DMS79 treated with DMSO at 0.1 percent for 48 hours (cell line): ENCODE data around the gene IL17C.

Experiments
- DNase-seq: peaks from one replicate; lab custom pipeline; 2025; lab: John Stamatoyannopoulos, UW

Gene IL17C

GRCh38 chr16:88645455-88645854 is 7.1 kb downstream of the IL17C start:
- no peak for DNase-seq

DNA sequence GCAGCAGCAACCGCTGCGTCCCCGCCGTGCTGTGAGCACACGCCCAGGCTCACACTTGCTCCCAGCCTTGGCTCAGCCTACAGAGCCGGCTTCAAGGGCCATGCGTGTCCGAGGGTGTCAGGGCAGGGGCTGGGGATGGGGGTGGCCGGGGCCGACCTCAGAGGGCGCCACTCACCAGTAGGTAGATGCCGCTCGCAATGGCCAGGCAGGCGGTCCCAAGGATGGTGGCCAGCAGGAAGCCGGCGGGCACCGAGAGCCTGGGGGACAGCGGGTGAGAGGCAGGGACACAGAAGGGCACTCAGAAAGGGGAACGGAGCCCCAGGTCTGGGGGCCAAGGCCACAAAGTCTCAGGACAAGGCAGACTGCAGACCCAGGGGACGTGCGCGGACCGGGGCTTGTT is 7.6 kb downstream of the IL17C start:
- DNase-seq, result no peak

GRCh38 chr16:88646345-88647034 is 8.1 kb downstream of the IL17C start:
- no peak for DNase-seq

DNA sequence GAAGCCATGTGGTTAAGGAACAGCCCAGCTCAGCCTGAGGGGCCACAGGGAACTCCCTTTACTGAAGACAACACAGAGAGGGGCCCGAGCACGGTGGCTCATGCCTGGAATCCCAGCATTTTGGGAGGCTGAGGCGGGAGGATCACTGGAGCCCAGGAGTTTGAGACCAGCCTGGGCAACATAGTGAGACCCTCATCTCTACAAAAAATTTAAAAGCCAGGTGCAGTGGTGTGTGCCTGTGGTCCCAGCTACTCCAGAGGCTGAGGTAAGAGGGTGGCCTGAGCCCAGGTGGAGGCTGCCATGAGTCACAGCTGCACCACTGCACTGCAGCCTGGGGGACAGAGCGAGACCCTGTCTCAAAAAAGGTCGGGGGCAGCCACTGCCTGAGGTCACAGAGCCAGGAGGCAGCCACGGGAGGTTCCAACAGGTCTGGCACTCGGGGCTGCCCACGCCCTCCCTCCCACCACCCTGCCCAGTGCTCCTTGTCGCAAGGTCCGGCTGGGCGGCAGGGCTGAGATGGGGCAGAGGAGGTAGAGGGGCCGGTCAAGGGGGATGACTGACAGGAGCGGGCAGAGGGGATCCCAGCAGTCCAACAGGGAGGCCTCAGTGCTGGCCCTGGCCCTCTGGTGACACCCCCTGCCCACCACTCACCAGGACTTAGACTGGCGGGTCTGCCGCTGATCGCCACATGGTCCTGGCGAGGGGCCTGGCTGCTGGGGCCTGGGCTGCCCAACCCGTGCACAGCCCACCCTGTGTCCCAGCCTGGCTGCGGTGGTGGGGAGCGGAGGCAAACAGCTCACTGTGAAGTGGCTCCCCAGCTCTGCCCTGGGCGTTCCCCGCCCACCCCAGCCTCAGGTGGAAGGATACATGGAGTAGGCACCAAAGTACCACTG is 9.1 kb downstream of the IL17C start:
- no peak for DNase-seq

DNA sequence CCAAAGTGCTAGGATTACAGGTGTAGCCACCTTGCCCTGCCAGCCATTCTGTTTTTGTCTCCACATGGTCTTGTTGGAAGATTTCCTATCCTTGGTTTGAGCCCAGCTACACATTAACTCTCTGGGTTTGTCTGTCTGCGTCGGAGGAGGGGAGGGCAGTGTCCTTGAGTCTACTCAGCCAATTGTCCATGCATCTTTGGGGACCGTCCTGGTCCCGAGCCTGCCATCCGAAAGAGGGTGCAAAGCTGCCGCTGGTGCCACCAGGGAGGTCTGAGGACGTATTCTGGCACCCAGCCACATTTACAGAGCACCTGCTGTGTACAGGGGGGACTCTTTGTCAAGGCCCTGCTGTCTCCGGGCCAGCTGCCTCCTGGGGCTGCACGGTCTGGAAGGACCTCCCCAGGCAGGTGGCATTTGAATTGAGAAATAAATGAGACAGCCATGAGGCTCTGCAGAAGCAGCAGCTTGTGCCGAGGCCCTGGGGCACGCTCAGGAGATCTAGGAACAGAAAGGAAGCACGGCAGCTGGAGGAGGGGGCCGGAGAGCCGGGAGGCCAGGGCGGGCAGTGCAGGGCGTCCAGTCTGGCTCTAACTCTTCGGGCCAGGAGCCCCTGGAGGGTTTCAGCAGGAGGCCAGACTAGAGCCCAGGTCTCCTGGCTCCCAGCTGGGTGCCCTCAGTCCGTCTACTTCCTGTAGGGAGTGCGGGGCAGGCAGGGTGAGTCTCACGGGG is 11.0 kb downstream of the IL17C start:
- DNase-seq, result no peak

DNA sequence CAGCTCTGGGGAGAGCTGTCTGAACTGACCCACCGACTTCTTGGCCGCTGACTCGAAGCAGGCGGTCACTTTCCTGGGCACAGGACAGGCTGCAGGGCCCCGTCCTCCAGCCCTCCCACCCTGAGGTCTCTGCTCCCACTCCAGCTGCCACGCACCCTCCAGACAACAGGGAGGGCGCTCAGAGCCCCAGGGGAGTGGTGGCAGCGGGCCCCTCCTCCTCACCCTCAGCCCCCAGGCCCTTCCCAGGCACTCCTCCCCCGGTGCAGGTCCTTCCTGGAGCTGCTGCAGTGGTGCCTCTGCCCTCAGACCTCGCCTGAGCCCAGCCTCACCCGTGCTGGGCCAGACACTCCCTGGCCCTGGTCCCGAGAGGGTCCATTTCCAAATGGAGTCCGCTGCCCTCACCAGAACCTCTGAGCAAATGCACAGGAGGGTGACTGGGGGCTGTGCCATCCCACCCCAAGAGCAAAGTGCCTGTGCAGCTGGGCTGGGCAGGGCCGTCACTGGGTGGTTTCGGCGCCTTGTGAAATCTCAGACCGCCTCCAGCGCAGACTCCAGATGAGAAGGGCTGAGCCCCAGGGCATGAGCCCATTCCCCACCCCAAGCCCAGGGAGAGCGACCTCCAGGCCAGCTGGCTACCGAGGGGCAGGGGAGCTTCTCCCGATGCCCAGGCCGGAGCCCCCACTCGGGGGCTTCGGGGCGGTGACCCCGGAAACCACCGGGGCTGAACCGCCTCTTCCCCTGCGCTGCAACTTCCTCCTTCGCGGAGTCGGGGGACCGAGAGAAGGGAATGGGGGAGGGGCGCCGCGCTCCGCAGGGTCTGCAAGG is 11.8 kb downstream of the IL17C start:
- no peak for DNase-seq

- DNase-seq, result peak; percentile 13
These were observed 12.4 kb downstream of the IL17C start, which contains the start of gene CYBA for GRCh38 chr16:88650749-88651275. TSS of gene CYBA (minus strand) at chr16:88651053. CDS start at chr16:88651013, 40 bp downstream.

DNA sequence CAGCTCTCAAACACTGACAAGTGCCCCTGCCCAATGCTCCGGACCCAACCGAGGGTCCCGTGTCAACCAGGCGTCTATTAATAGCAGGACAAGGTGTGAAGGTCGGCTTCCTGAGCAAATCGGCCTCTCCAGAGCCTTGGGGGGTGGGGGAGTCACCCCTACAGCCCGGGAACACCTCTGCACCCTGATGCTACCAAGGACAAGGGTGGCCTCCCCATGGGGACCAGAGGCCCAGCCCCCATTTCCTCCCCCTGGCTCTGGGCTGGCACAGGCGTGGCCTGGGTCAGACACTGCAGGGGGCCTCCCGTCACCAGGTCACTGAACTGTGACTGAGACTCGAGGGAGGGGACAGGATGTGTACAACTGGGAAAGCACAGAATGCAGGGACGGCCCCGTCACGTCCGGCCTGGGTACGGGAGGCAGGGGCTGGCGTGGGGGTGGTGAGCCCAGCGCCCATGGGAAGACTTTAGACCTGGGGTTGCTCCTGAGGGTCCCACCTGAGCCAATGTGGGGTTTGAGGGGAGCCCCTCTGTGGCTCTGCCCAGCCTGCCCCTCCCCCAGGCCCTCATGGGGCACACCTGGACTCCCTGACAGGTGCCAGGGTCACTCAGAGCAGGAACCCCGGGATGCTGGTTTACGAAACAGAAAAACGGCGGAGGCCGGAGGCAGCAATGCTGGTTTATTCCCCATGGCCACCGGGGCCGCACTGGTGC is 13.1 kb downstream of the IL17C start:
- DNase-seq, result no peak

DNA sequence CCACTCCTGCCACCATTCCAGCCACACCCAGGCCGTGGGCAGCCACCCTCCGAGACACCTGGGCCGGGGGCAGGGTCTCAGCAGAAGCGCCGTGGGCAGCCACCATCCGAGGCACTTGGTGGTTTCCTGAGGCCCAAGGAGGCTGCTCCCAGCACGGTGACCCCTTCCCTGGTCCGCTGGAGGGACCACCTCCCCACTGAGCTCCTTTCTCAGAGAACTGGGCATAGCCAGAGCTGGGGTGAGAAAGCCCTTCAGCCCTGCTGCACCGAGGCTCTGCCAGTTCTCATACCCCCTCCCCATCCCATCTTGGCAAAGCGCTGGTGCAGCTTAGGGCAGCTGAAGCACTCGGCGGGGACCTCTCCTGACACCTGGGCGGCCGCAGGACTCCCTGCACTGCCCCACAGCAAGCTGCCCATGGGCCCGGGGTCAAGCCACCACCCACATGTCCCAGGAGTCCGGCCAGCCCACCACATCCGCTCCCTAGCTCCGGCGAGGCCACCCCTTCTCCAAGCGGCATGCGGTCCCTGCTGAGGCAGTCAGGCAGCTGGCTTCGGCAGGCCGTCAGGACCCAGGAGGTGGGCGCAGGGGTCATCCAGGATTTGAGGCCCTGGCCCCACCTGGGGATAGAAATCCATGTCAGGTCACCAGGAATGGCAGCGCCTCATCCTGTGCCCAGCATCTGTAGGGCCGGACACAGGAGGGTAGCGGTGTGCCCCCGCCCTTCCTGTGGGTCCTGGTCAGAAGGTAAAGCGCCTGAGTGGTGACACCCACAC is 13.8 kb downstream of the IL17C start:
- no peak for DNase-seq

DNA sequence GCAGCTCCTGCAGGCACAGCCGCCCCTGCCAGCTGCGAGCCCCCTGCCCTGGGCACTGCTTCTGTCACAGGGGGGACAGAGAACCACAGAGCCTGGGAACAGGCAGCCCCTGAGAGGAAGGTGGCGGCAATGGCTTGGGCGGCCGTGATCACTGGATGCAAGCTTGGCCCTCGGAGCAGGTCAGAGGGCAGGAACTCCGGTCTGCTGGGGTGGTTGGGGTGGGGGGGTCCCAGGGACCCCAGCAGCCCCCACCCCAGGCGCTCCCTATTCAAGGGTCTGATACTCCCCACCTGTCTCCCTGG is 14.3 kb downstream of the IL17C start:
- no peak for DNase-seq

- DNase-seq, result no peak
These were observed 14.7 kb downstream of the IL17C start for GRCh38 chr16:88653101-88653500.

GRCh38 chr16:88653596-88654362 is 15.4 kb downstream of the IL17C start:
- no peak for DNase-seq

GRCh38 chr16:88654363-88655052 is 16.1 kb downstream of the IL17C start:
- DNase-seq, result no peak

DNA sequence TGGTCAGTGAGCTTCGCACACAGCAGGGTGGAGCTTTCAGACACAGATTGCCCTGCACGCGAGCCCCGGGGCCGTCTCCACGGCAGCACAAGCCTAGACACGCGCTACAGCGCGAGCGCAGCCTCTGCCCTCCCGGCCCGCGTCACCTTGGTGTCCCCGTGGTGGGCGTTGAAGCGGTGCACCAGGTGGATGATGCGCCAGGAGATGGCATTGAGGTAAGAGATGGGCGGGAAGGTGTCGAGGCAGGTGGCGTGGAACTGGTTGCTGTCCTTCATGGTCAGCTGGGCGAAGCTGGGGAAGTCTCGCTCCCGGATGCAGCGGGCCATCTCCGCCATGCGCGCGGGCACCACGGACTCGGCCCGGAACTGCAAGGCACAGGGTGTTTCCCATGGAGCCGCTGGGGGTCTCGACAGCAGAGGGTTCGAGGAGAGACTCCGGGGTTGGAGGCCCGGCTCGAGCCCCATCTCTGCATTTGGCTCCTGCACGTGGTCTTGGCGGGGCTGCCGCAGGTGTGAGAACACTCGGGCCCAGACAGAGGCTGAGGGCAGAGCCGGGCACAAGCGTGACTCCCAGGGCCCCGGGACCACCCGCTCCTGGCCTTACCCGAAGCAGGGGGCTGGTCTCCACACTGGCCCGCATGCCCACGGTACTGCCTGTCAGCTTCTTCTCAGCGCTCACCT is 16.8 kb downstream of the IL17C start:
- no peak for DNase-seq

DNA sequence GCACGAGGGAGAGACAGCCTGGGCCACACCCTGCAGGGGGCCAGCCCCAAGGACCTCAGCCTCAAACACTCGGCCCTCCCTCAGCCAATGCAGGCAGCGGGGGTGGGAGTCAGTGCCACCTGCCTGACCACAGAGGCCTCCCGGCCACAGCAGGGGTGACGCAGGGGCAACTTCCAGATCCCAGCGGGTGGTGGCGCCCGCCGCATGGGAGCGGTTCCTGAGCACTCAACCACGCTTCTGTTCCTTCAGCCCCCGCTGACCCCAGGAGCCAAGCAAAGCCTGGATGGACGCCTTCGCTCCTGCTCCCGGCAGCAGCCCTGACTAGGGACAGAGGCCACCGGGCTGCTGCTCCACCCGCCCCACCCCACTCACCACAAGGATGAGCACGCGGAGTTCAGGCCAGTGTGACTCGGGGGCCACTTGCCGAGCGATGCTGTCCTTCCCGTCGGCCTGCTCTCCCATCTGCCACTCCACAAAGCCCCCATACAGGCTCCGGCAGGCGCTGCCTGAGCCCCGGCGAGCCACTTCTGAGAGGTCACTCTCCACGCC is 17.4 kb downstream of the IL17C start:
- DNase-seq, result no peak

- DNase-seq, result no peak
These were observed 18.1 kb downstream of the IL17C start for GRCh38 chr16:88656291-88656980.

- DNase-seq, result no peak
These were observed 19.0 kb downstream of the IL17C start for GRCh38 chr16:88657371-88657770.
